Subcutaneous adipose tissue (tissue), 4 donors: ENCODE results near the gene PLEKHB1. TPM values are rescaled to one million over a fixed set of nuclear protein-coding genes. Genes with fewer than 3 reads are reported as not detected.

Experiments used
- CTCF ChIP-seq: fragments of 450-650 bp; IDR thresholded peaks from one replicate; pipeline ENCODE4 v1.5.1; 2016; ENCODE audit warnings: low read depth, mild to moderate bottlenecking, control low read depth, antibody characterized with exemption, moderate library complexity
- total RNA-seq, 4 donors: library from RNA; depleted of rRNA; stranded (reverse); fragments of >200 nt; gene quantifications; one replicate each; pipeline ENCODE4 v1.1.0, GENCODE V29; 2016

Gene PLEKHB1
- total RNA-seq, 4 donors from 2014 or later = 0.88 to 1.7 TPM; not detected in 2

- no peak for TF ChIP-seq CTCF
Observed at GRCh38 chr11:73693899-73694525, 47.6 kb downstream of the PLEKHB1 start.

GRCh38 chr11:73705053-73705452 is 58.7 kb downstream of the PLEKHB1 start:
- TF ChIP-seq CTCF = no peak

- no peak for TF ChIP-seq CTCF
Observed at GRCh38 chr11:73710964-73711363, 64.6 kb downstream of the PLEKHB1 start.

Other genes starting within 250 kb of the PLEKHB1 start
- 10 to 100 TPM; 17.9 to 33.2 (median 24.7) TPM for gene FAM168A, start 48.5 kb upstream of the PLEKHB1 start, total RNA-seq
- gene RAB6A, start 114.5 kb downstream of the PLEKHB1 start, total RNA-seq = 100 to 1,000 TPM in 3 of 4 donors, 10 to 100 TPM in 1; 96.9 to 145 (median 118) TPM
- gene MRPL48, start 141.3 kb downstream of the PLEKHB1 start, total RNA-seq = 10 to 100 TPM in 3 of 4 donors, 1 to 10 TPM in 1; 8.2 to 12.4 (median 10.6) TPM
- 10 to 100 TPM; 41.4 to 69.0 (median 53.8) TPM for gene COA4, start 230.3 kb downstream of the PLEKHB1 start, total RNA-seq
- gene PAAF1, start 230.4 kb downstream of the PLEKHB1 start, total RNA-seq = 10 to 100 TPM in 3 of 4 donors, 1 to 10 TPM in 1; 8.2 to 28.4 (median 20.6) TPM